IPS-NIHi7 (cell line): ENCODE data around the gene OR1N1.
"Not testable (repeated sequence)": the region's sequence is repeated elsewhere in the genome, so short reads cannot be mapped to it uniquely, and the experiment has no call there.

Source experiments
- DNase-seq: peaks from one replicate; pipeline ENCODE4 v3.0.0; 2012; ENCODE audit warnings: mixed read lengths; ENCODE audit errors: extremely low spot score

Gene OR1N1, protein sequence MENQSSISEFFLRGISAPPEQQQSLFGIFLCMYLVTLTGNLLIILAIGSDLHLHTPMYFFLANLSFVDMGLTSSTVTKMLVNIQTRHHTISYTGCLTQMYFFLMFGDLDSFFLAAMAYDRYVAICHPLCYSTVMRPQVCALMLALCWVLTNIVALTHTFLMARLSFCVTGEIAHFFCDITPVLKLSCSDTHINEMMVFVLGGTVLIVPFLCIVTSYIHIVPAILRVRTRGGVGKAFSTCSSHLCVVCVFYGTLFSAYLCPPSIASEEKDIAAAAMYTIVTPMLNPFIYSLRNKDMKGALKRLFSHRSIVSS

DNA sequence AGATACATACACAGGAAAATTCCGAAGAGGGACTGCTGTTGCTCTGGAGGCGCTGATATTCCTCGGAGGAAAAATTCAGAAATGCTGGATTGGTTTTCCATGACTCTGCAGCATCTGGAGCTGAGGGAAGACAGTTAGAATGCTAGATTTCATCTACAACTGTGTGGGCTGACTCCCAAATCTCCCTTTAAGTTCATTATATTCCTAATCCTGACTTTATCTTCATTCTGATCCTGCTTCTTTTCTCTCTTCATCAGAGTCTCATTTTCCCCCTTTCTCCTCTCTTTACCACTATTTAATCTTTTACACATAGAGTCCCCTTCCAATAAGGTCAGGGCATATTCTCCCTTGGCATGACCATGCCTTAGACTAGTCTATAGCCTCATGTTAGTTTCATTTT is at the start of gene OR1N1:
OR1N1 (minus strand) TSS at position 101 of the 400 bp plus-strand sequence; CDS start at position 101, 0 bp downstream.
- no peak for DNase-seq

DNA sequence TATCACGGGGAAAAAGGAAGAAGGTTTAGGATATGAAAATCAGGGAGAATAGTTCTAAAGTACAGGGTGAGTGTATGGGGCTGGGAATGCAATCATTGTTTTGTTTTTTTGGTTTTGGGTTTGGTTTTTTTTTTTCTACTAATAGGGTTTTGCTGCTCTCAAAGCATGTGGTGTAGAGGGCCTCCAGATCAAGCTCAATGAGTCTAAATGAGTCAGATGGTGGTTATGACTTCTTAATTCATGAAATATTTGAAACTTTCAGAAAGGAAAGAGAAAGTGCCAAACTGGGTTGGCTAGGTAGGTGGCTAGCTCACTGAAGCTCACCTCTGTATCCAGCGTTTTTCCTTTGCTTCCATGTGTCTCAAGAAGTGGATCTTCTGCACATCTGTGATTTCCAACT is 45.4 kb upstream of the OR1N1 start:
- DNase-seq = no peak

DNA sequence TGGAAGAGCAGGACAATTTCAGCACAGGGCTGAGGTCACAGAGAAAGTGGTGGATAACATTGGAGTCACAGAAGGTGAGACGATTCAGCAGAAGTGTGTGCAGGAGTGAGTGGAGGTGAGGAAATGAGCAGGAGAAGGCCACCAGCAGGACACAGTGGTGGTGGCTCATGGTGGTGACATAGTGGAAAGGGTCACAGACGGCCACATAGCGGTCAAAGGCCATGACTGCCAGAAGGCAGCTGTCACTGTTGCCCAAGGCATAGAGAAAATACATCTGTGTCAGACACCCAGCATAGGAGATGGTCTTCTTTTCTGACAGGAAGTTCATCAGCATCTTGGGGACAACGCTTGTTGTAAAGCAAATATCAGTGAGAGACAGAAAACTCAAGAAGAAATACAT is 40.8 kb upstream of the OR1N1 start:
- DNase-seq = no peak

DNA sequence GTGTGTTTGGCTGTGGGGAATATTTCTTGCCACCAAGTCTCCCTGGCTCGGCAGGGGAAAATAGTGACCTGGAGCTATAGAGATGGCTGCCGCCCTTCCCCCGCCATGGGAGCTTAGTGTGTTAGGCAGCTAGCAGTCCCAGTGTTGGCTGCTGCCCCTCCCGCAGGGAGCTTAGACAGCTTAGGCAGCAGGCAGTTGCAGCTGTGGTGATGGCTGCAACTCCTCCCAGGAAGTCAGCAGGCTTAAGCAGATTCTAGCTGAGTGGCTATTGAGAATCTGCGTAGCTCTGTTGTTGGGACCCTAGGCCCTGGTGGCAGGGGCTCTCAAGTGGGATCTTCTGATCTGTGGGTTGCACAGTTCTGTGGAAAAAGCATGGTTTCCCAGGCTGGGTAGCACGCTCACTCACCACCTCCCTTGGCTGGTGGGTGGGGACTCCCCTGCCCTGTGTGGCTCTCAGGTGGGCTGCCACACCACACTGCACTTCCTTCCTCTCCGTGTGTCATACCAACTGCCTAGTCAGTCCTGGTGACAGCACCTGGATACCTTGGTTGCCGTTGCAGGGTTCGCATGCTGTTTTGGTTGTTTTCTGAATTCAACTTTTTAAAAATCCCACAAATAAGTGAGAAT is 35.2 kb upstream of the OR1N1 start:
- no peak for DNase-seq

DNA sequence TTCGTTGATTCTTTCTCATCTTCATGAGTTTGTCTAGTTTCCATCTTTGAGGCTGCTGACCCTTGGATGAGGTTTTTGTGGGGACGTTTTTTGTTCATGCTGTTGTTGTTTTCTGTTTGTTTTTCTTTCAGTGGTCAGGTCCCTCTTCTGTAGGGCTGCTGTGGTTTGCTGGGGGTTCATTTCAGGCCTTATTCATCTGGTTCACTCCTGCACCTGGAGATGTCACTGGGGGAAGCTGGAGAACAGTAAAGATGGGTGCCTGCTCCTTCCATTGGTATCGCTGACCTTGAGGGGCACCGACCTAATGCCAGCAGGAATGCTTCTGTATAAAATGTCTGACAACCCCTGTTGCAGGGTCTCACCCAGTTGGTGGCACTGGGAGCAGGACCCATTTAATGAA is 34.4 kb upstream of the OR1N1 start:
- no peak for DNase-seq

DNA sequence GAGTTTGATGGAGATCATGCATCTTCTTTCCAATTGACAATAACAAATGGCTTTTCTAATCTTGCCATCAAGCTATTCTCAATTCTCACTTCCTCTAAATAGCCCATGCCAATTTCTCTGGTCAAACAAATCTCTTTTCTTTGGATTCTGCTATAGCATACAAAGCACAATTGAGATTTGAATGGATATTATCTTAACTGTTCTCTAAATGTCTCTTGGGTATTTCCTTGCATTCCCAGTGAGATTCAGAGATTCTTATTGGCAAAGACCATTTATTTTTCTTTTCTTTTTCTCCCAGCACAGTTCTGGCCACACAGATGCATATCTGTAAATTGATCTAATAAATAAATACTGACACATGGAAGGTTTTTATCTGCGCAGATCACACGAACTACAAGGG is 25.7 kb upstream of the OR1N1 start, which contains the start of gene OR1N2:
OR1N2 (plus strand) TSS at position 301 of the 400 bp plus-strand sequence. CDS start 100 bp downstream, outside the sequence.
- DNase-seq = no peak

DNA sequence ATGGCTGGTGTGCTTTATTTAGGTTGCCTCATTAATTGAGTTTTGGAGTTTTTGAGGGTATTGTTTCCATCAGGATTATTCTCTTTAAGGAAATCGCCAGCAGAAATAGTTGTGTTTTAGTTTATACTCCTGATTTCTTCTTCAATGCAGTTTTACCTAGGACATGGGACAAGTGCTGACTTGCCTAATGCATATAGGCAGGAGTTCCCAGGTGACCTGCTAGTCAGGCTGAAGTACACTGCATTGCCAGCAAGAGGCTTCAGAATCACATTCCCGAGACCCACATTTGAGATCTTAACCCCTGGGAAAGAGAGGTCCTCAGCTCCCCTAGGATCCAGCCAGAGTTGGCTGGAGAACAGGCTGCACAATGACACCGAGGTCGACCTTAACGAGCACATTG is 24.3 kb upstream of the OR1N1 start:
- DNase-seq = no peak

DNA sequence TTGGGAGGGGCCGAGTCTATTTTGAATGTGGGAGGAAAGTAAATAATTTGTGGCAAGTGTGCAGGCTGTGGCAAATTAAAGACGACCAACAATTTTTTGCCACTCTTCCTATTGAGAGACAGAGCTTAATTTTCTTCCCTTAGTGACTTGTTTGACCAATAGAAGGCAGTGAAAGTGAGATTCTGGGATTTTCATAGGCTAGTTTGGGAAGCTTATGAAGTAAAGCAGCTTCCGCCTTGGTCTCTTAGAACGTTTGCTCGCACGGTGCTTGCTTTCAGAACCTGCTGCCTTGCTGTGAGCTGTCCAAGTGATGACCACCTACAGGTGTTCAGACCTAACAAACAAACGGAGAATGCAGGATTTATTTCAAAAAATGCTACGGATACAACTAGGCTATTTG is 19.1 kb upstream of the OR1N1 start:
- DNase-seq = no peak

DNA sequence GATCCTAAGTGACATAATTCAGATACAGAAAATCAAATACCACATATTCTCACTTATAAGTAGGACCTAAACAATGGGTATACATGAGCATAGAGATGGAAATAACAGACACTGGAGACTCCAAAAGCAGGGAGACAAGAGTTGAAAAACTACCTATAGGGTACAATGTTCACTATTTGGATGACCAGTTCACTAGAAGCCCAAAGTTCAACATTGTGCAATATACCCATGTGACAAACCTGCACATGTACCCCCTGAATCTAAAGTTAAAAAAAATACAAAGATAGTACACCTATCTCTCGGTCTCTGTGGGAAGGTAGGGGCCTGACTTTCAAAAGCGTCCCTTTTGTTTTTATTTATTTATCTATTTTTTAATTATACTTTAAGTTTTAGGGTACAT is 11.7 kb upstream of the OR1N1 start:
- DNase-seq = no peak

DNA sequence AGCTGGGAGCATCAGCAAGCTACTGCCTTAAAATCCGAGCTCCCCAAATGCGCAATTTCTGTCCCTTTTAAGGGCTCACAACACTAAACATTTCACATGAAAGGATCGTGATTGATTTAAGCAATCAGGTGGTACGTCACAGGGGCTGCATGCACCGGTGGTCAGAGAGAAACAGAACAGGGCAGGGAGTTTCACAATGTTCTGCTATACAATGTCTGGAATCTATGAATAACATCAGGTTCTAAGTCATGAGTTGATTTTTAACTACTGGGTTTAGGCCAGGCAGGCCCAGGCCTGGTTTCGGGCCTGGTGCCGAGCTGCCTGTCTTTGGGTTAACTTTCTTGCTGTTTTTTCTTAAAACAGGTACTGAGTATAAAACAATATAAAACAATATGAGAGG is 10.0 kb upstream of the OR1N1 start:
- DNase-seq = not testable (repeated sequence)

DNA sequence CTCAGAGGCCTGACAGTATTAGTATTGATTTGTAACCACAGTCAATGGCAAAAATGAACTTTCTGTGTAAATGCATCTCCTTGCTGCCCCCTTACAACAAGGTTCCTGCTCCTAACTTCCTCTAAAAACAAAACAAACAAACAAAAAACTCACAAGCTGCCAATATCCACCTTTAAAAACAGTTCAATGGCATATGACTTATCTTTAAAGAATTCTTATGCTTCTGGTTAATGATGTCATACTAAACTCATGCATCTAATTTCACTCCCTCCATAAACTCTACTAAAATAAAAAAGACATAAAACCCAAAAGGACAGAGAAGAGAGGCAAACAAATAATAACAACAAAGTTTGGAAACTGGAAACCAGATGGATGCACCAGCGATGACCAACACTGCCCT is 9.0 kb upstream of the OR1N1 start:
- no peak for DNase-seq

DNA sequence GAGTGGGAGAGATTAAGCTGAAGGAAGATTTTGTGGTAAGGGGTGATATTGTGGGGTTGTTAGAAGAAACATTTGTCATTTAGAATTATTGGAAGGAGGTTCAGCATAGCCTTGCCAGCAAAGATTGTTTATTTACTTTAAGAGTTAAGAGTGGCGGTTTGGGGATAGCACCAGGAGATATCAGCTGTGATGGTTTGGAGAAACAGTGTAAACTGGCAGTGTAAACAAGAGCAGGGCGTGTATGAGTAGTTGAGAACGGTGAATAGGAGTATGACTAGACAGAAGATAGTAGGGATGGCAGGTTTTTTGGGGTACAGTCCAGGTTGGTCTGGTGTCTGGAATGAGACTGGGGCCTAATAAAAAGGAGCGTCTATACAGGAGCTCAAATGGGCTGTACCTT is 4.1 kb upstream of the OR1N1 start:
- DNase-seq = not testable (repeated sequence)

DNA sequence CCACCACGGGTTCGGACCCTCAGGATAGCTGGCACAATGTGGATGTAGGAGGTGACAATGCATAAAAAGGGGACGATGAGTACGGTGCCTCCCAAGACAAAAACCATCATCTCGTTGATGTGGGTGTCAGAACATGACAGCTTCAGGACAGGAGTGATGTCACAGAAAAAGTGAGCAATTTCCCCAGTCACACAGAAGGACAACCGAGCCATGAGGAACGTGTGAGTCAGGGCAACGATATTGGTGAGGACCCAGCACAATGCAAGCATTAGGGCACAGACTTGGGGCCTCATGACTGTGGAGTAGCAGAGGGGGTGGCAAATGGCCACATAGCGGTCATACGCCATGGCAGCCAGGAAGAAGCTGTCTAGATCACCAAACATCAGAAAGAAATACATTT is 491 bp downstream of the OR1N1 start:
- no peak for DNase-seq

DNA sequence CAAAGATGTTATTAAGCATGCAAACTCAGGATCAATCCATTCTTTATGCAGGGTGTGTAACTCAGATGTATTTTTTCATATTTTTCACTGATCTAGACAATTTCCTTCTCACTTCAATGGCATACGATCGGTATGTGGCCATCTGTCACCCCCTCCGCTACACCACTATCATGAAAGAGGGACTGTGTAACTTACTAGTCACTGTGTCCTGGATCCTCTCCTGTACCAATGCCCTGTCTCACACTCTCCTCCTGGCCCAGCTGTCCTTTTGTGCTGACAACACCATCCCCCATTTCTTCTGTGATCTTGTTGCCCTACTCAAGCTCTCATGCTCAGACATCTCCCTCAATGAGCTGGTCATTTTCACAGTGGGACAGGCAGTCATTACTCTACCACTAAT is 7.7 kb downstream of the OR1N1 start:
- no peak for DNase-seq

DNA sequence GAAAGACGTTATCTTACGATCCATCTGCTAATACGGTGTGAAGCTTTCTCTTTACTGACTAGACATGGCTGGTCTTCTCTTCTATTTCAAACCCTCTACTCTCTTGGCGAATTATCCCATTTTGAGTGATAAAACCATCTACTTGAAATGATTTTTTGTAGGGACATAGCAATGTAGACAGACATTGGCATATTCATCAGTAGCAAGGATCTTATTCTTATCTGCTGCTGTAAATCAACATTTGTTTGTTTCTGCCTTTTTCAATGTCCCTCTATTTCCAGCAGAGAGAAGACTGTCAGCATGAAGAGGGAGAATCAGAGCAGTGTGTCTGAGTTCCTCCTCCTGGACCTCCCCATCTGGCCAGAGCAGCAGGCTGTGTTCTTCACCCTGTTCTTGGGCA is 8.3 kb downstream of the OR1N1 start, which contains the start of gene OR1J4:
OR1J4 (plus strand) TSS at position 301 of the 400 bp plus-strand sequence; CDS start at position 301, 0 bp downstream.
- DNase-seq = no peak

DNA sequence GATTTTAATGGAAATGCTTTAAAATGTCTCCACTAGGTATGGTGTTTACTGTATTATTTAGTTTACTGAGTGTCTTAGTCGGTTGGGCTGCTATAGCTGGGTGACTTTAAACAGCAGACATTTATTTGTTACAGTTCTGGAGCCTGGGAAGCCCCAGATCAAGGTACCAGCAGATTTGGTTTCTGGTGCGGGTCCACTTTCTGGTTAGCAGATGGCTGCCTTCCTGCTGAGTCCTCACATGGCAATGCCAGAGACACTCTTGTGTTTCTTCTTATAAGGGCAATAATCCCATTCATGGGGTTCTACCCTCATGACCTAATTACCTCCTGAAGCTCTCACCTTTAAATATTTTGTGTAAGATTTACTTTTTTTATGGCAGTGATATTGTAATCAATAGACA is 8.9 kb downstream of the OR1N1 start:
- DNase-seq = no peak

DNA sequence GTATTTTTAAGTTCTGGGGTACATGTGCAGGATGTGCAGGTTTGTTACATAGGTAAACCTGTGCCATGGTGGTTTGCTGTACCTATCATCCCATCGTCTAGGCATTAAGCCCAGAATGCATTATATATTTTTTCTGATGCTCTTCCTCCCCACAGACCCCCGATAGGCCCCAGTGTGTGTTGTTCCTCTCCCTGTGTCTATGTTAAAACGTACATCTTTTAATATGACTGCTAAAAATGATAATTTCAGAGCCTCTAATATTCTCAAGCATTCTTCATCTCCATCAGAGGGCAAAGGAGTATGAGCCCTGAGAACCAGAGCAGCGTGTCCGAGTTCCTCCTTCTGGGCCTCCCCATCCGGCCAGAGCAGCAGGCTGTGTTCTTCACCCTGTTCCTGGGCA is 16.6 kb downstream of the OR1N1 start, which contains the start of gene OR1J2:
OR1J2 (plus strand) TSS at position 301 of the 400 bp plus-strand sequence; CDS start at position 301, 0 bp downstream.
- DNase-seq = no peak

DNA sequence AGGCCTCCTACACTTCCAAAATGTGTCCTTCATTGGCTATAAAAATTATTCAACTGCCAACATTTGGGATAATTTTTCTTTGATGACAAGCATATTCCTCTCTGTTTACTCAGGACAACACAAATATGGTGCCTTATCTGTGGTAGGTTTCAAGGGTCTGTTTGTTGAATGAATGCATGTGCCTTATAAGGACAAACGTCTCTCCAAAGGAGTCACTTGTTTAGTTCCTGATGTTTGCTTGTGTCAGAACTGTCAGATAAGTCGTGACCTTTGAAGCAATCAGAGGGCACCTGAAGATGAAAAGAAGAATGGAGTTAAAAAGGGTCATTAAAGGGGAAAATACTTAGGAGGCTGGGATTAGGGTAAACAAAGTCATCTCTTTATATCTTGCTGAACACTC is 20.1 kb downstream of the OR1N1 start:
- DNase-seq = no peak

DNA sequence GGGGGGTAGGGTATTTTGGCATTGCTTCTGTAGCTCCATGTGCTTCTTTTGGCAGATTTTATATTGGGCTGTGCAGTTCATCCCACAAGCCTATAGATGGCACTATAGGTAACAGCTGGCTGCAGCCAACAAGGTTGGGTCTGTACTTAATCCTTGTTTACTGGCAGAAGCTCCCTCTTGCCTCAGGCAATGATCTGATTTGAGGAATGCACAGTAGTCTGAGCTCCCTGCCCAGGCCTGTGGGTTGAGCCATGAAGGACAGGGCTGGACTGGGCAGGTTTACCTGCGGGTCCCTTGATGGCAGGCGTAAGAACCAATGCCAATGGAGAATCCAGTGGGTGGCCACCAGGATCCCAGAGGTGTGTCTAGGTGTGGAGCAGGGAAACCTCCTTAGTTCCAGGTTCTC is 28.2 kb downstream of the OR1N1 start:
- DNase-seq = peak; percentile 43

DNA sequence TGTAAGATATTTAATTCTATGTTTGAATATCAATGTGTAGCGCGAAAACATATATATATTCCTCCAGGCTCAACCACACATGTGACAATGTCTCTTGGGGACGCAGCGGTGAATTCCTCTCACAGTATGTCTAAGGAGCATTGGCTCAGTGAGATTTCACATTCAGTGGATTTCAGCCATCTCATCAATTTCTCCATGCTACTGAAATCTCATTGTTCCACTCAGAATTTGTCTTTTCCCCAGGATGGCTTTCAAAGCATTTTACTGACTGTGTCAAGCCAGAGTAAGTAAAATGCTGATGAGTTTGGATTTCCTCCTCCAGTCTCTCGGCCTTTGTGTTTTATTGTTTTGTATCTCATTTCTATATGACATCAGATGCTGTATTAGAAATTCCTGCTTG is 48.0 kb downstream of the OR1N1 start:
- DNase-seq = no peak

DNA sequence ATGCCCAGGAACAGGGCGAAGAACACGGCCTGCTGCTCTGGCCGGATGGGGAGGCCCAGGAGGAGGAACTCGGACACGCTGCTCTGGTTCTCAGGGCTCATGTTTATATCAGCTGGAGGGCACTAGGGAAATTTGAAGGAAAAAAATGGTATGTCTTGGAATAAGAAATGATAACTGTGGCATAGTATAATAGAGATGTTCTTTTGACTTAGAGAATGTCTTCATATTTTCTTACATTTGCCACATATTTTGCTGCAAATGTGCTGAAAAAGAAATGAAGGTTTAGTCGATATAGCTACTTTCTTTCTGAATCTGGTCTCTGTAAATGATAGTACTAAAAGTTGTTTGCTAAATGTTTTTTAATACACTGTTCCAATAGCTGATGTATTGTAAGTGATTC is 49.3 kb downstream of the OR1N1 start, which contains the start of gene OR1J1:
OR1J1 (minus strand) TSS at position 101 of the 400 bp plus-strand sequence; CDS start at position 101, 0 bp downstream.
- no peak for DNase-seq

DNA sequence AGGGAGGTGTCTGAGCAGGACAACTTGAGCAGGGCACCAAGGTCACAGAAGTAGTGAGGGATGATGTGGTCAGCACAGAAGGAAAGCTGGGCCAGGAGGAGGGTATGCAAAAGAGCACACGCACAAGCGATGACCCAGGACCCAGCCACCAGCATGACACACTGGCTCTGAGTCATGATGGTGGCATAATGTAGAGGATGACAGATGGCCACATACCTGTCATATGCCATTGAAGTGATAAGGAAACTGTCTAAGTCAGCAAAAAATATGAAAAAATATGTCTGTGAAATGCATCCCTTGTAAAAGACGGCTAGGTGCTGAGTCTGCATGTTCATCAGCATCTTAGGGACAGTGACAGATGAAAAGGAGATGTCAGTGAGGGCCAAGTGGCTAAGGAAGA is 49.7 kb downstream of the OR1N1 start:
- DNase-seq = no peak
